Hepatocyte (in vitro differentiated cells): ENCODE results near the gene COMP. TPM values are rescaled to one million over a fixed set of nuclear protein-coding genes. Genes with fewer than 3 reads are reported as not detected.

Experiments
- DNase-seq: peaks from one replicate; pipeline ENCODE4 v3.0.0-alpha.2; 2016; ENCODE audit warnings: low spot score
- H2AFZ ChIP-seq: fragments of 200-600 bp; sonication (generic); 2 replicates; pipeline ENCODE4 v1.6.0; 2016; ENCODE audit warnings: antibody characterized with exemption, mild to moderate bottlenecking
- H3K27ac ChIP-seq: fragments of 200-600 bp; sonication (generic); 2 replicates; pipeline ENCODE4 v1.5.1; 2016; ENCODE audit warnings: mild to moderate bottlenecking
- H3K27me3 ChIP-seq: fragments of 200-600 bp; sonication (generic); 2 replicates; pipeline ENCODE4 v1.6.1; 2016
- H3K36me3 ChIP-seq: fragments of 200-600 bp; sonication (generic); replicated peaks from 2 replicates; pipeline ENCODE4 v1.5.1; 2016; ENCODE audit warnings: low read depth; ENCODE audit not compliant: insufficient read depth
- H3K4me1 ChIP-seq: fragments of 200-600 bp; sonication (generic); 2 replicates; pipeline ENCODE4 v1.5.1; 2016; ENCODE audit warnings: mild to moderate bottlenecking, moderate library complexity; ENCODE audit not compliant: insufficient read depth
- H3K4me2 ChIP-seq: fragments of 200-600 bp; sonication (generic); 2 replicates; pipeline ENCODE4 v1.6.0; 2016
- H3K4me3 ChIP-seq: fragments of 200-600 bp; sonication (generic); 2 replicates; pipeline ENCODE4 v1.5.1; 2016; ENCODE audit warnings: mild to moderate bottlenecking
- H3K79me2 ChIP-seq: fragments of 200-600 bp; sonication (generic); 2 replicates; pipeline ENCODE4 v1.6.0; 2017; ENCODE audit warnings: mild to moderate bottlenecking
- H3K9me2 ChIP-seq: fragments of 200-600 bp; sonication (generic); replicated peaks from 2 replicates; pipeline ENCODE4 v1.6.0; 2017; ENCODE audit warnings: mild to moderate bottlenecking; ENCODE audit not compliant: insufficient read depth
- H3K9me3 ChIP-seq: fragments of 200-600 bp; sonication (generic); 2 replicates; pipeline ENCODE4 v1.5.1; 2016; ENCODE audit warnings: low read depth, mild to moderate bottlenecking
- H4K20me1 ChIP-seq: fragments of 200-600 bp; sonication (generic); 2 replicates; pipeline ENCODE4 v1.6.0; 2016; ENCODE audit warnings: mild to moderate bottlenecking; ENCODE audit not compliant: insufficient read depth, poor library complexity, severe bottlenecking
- CTCF ChIP-seq: fragments of 200-600 bp; sonication (generic); IDR thresholded peaks from 2 replicates; pipeline ENCODE4 v1.5.1; 2016; ENCODE audit warnings: antibody characterized with exemption, mild to moderate bottlenecking; ENCODE audit not compliant: poor library complexity
- EZH2 ChIP-seq: fragments of 200-600 bp; sonication (generic); IDR thresholded peaks from 2 replicates; pipeline ENCODE4 v1.6.1; 2016; ENCODE audit warnings: antibody characterized with exemption, mild to moderate bottlenecking, borderline replicate concordance
- EZH2phosphoT487 ChIP-seq: fragments of 200-600 bp; sonication (generic); IDR thresholded peaks from one replicate; pipeline ENCODE4 v1.6.1; 2018; ENCODE audit warnings: antibody characterized with exemption, mild to moderate bottlenecking, low read depth, moderate library complexity; ENCODE audit not compliant: unreplicated experiment, severe bottlenecking
- WGBS: methylation state at CpG from one replicate; pipeline ENCODE4 v1.1.6; 2016; ENCODE audit warnings: low lambda C conversion rate; ENCODE audit errors: missing lambda C conversion rate; 5-methylcytosine and 5-hydroxymethylcytosine counted together
- polyA plus RNA-seq: library from polyadenylated mRNA; unstranded; fragments of >200 nt; fragmentation: Nextera tagmentation; extraction: Ambion mirVana; gene quantifications from 2 replicates; pipeline ENCODE4 v1.2.1, GENCODE V29; 2016
- total RNA-seq: library from RNA; depleted of rRNA; stranded (reverse); fragments of >200 nt; gene quantifications from 2 replicates; pipeline ENCODE4 v1.2.3, GENCODE V29; 2014

Gene COMP
- total and polyA plus RNA-seq, 2 experiments from 2014 or later: 2.8 to 16.3 TPM

- DNase-seq: no peak
- Histone ChIP-seq H3K9me3 (no peaks in the 10 kb centered on the region), H3K4me1 (peaks cover 25% of the 10 kb centered on the region), H2AFZ (no peak overlapping the region), H3K4me2 (no peak overlapping the region), H4K20me1 (no peaks in the 10 kb centered on the region), H3K4me3 (no peak overlapping the region), H3K9me2 (no peaks in the 10 kb centered on the region), H3K27me3 (no peaks in the 10 kb centered on the region), H3K36me3 (no peaks in the 10 kb centered on the region), H3K27ac (no peak overlapping the region), H3K79me2 (no peaks in the 10 kb centered on the region)
- TF ChIP-seq CTCF: no peak
- TF ChIP-seq EZH2: no peak
- TF ChIP-seq EZH2phosphoT487: no peak
- 97% methylated on average over 18 of the region's 22 CpGs for WGBS
Measured at GRCh38 chr19:18759995-18760426, 31.1 kb downstream of the COMP start.

- H3K79me2 ChIP-seq: no peaks in the 10 kb centered on the region
- H4K20me1 ChIP-seq: no peaks in the 10 kb centered on the region
- no peak for DNase-seq
- peaks cover 25% of the 10 kb centered on the region for H3K4me1 ChIP-seq
- WGBS: 92% methylated on average over 15 of the region's 19 CpGs
- H3K36me3 ChIP-seq: no peaks in the 10 kb centered on the region
- no peak for TF ChIP-seq CTCF
- no peak for TF ChIP-seq EZH2
- TF ChIP-seq EZH2phosphoT487: no peak
- H3K4me2 ChIP-seq: no peak overlapping the region
- H3K27me3 ChIP-seq: no peaks in the 10 kb centered on the region
- H3K4me3 ChIP-seq: no peak overlapping the region
- H3K9me3 ChIP-seq: no peaks in the 10 kb centered on the region
- H3K9me2 ChIP-seq: no peaks in the 10 kb centered on the region
- no peak overlapping the region for H3K27ac ChIP-seq
- H2AFZ ChIP-seq: no peak overlapping the region
Measured at GRCh38 chr19:18759304-18759994, 31.7 kb downstream of the COMP start.

GRCh38 chr19:18756896-18757295, 34.2 kb downstream of the COMP start:
- 71% methylated on average over 16 of the region's 16 CpGs for WGBS
- H3K27ac ChIP-seq: peak overlapping the region; percentile 43
- H3K4me1 ChIP-seq: peaks cover 12% of the 10 kb centered on the region
- H3K4me2 ChIP-seq: no peak overlapping the region
- H3K9me2 ChIP-seq: no peaks in the 10 kb centered on the region
- no peak overlapping the region for H3K4me3 ChIP-seq
- H3K9me3 ChIP-seq: no peaks in the 10 kb centered on the region
- no peak for TF ChIP-seq EZH2
- no peak for TF ChIP-seq EZH2phosphoT487
- TF ChIP-seq CTCF: no peak
- no peak overlapping the region for H2AFZ ChIP-seq
- H3K27me3 ChIP-seq: no peaks in the 10 kb centered on the region
- H3K36me3 ChIP-seq: no peaks in the 10 kb centered on the region
- H4K20me1 ChIP-seq: no peaks in the 10 kb centered on the region
- no peaks in the 10 kb centered on the region for H3K79me2 ChIP-seq
- DNase-seq: no peak
